ENCODE measurements around the gene LHFPL2.

- TF ChIP-seq CTCF (IDR thresholded peaks at IDR 0.05; ENCODE audit: low read depth, low read length, poor library complexity, severe bottlenecking) (no peak), EZH2phosphoT487 (IDR thresholded peaks at IDR 0.05; ENCODE audit: borderline replicate concordance, low read length) (no peak)
Observed at GRCh38 chr5:78554670-78555069, 93.9 kb downstream of the LHFPL2 start.
